Measurements from ENCODE around the gene PRKRIP1.
"Not testable (repeated sequence)": the region's sequence is repeated elsewhere in the genome, so short reads cannot be mapped to it uniquely, and the experiment has no call there.

Gene PRKRIP1

GRCh38 chr7:102431617-102432298 is 35.6 kb downstream of the PRKRIP1 start:
- DNase-seq (ENCODE audit: low read depth in 2 of 2): peak in 1 of 2 donors; percentile 37

- DNase-seq (ENCODE audit: low read depth in 2 of 2): no peak
Measured at GRCh38 chr7:102432442-102433218, 36.5 kb downstream of the PRKRIP1 start.

- peak; percentile 79 to 83 for DNase-seq (ENCODE audit: low read depth in 2 of 2)
Measured at GRCh38 chr7:102433219-102434038, 37.3 kb downstream of the PRKRIP1 start, which contains the start of gene ORAI2. Gene ORAI2 (plus strand): TSS chr7:102433575. CDS start chr7:102438957, 5,382 bp downstream.

- no peak for DNase-seq (ENCODE audit: low read depth in 2 of 2)
Measured at GRCh38 chr7:102434039-102434486, 37.9 kb downstream of the PRKRIP1 start.

- no peak for DNase-seq (ENCODE audit: low read depth in 2 of 2)
Measured at GRCh38 chr7:102436118-102436517, 40.0 kb downstream of the PRKRIP1 start.

- DNase-seq (ENCODE audit: low read depth in 2 of 2): no peak
Measured at GRCh38 chr7:102439963-102440795, 44.0 kb downstream of the PRKRIP1 start.

GRCh38 chr7:102444961-102445673 is 49.0 kb downstream of the PRKRIP1 start:
- DNase-seq (ENCODE audit: low read depth in 2 of 2): no peak

- no peak for DNase-seq (ENCODE audit: low read depth in 2 of 2)
Measured at GRCh38 chr7:102445674-102446071, 49.5 kb downstream of the PRKRIP1 start.

- no peak for DNase-seq (ENCODE audit: low read depth in 2 of 2)
Measured at GRCh38 chr7:102446387-102447156, 50.4 kb downstream of the PRKRIP1 start.

- no peak for DNase-seq (ENCODE audit: low read depth in 2 of 2)
Measured at GRCh38 chr7:102447311-102447710, 51.1 kb downstream of the PRKRIP1 start.

GRCh38 chr7:102449136-102449535 is 53.0 kb downstream of the PRKRIP1 start:
- no peak for DNase-seq (ENCODE audit: low read depth in 2 of 2)

- no peak for DNase-seq (ENCODE audit: low read depth in 2 of 2)
Measured at GRCh38 chr7:102450242-102450641, 54.1 kb downstream of the PRKRIP1 start.

GRCh38 chr7:102451371-102452054 is 55.4 kb downstream of the PRKRIP1 start:
- no peak for DNase-seq (ENCODE audit: low read depth in 2 of 2)

GRCh38 chr7:102452451-102452850 is 56.3 kb downstream of the PRKRIP1 start:
- no peak for DNase-seq (ENCODE audit: low read depth in 2 of 2)

- no peak for DNase-seq (ENCODE audit: low read depth in 2 of 2)
Measured at GRCh38 chr7:102453319-102453718, 57.2 kb downstream of the PRKRIP1 start.

- no peak for DNase-seq (ENCODE audit: low read depth in 2 of 2)
Measured at GRCh38 chr7:102454468-102454867, 58.3 kb downstream of the PRKRIP1 start.

- DNase-seq (ENCODE audit: low read depth in 2 of 2): not testable (repeated sequence)
Measured at GRCh38 chr7:102454932-102455331, 58.8 kb downstream of the PRKRIP1 start.

GRCh38 chr7:102455596-102455995 is 59.4 kb downstream of the PRKRIP1 start:
- DNase-seq (ENCODE audit: low read depth in 2 of 2): no peak

- no peak for DNase-seq (ENCODE audit: low read depth in 2 of 2)
Measured at GRCh38 chr7:102456327-102456726, 60.2 kb downstream of the PRKRIP1 start.

Data from stimulated activated CD4-positive, alpha-beta T cell treated with anti-CD3 and anti-CD28 coated beads, Interleukin-1b, Interleukin-23, amount 100 ng/mL, for 1 hour (primary cell).